GM23248 (cell line): Measurements from ENCODE around the gene SLC38A2.

ENCODE experiments used
- EZH2 ChIP-seq: fragments of 200-600 bp; sonication (generic); IDR thresholded peaks from 2 replicates; pipeline ENCODE4 v1.6.1; 2018; ENCODE audit warnings: antibody characterized with exemption, mild to moderate bottlenecking; ENCODE audit not compliant: insufficient read depth, poor library complexity, severe bottlenecking
- EZH2phosphoT487 ChIP-seq: fragments of 200-600 bp; sonication (generic); IDR thresholded peaks from 2 replicates; pipeline ENCODE4 v1.6.1; 2018; ENCODE audit warnings: antibody characterized with exemption, moderate library complexity, mild to moderate bottlenecking, low read depth; ENCODE audit not compliant: insufficient read depth

GRCh38 chr12:46400406-46400805 is 27.8 kb upstream of the SLC38A2 start:
- TF ChIP-seq EZH2 (no peak), EZH2phosphoT487 (no peak)
